Hypothalamus (tissue), 51 donors: Measurements from ENCODE around the gene FBXW4.
A peak's percentile ranks its signal among the peaks of the same experiment; 100 is the strongest.
"Not testable (repeated sequence)": the region's sequence is repeated elsewhere in the genome, so short reads cannot be mapped to it uniquely, and the experiment has no call there.

Experiments used
- DNase-seq, 51 donors: peaks; one replicate each; lab custom pipeline; 2025; lab: John Stamatoyannopoulos, UW

The FBXW4 gene

GRCh38 chr10:101658975-101659374 is 36.0 kb downstream of the FBXW4 start:
- DNase-seq = no peak

GRCh38 chr10:101656890-101657289 is 38.1 kb downstream of the FBXW4 start:
- no peak for DNase-seq

- DNase-seq = no peak
Measured at GRCh38 chr10:101655570-101655969, 39.4 kb downstream of the FBXW4 start.

- DNase-seq = no peak
Measured at GRCh38 chr10:101653536-101653935, 41.4 kb downstream of the FBXW4 start.

GRCh38 chr10:101651336-101651735 is 43.6 kb downstream of the FBXW4 start:
- DNase-seq = no peak

- DNase-seq = no peak
Measured at GRCh38 chr10:101650863-101651262, 44.1 kb downstream of the FBXW4 start.

GRCh38 chr10:101649525-101650085 is 45.4 kb downstream of the FBXW4 start:
- DNase-seq = peak in 22 of 51 donors; percentile 2 to 56 (median 26)

GRCh38 chr10:101647255-101647654 is 47.7 kb downstream of the FBXW4 start:
- DNase-seq = no peak

- DNase-seq = peak in 43 of 51 donors; percentile 6 to 86 (median 59)
Measured at GRCh38 chr10:101646364-101646763, 48.6 kb downstream of the FBXW4 start.

- no peak for DNase-seq
Measured at GRCh38 chr10:101645659-101646058, 49.3 kb downstream of the FBXW4 start.

GRCh38 chr10:101644002-101644401 is 51.0 kb downstream of the FBXW4 start:
- peak in 26 of 51 donors; percentile 3 to 55 (median 36) for DNase-seq

GRCh38 chr10:101643546-101643945 is 51.4 kb downstream of the FBXW4 start:
- DNase-seq = no peak

- DNase-seq = no peak
Measured at GRCh38 chr10:101639141-101639900, 55.6 kb downstream of the FBXW4 start.

- not testable (repeated sequence) for DNase-seq
Measured at GRCh38 chr10:101633510-101633909, 61.5 kb downstream of the FBXW4 start.

GRCh38 chr10:101631821-101632475 is 63.0 kb downstream of the FBXW4 start:
- no peak for DNase-seq

GRCh38 chr10:101630633-101630920 is 64.4 kb downstream of the FBXW4 start:
- DNase-seq = no peak

GRCh38 chr10:101629837-101630632 is 64.9 kb downstream of the FBXW4 start:
- DNase-seq = peak in 29 of 51 donors; percentile 10 to 76 (median 41)

GRCh38 chr10:101625821-101626412 is 69.1 kb downstream of the FBXW4 start:
- no peak for DNase-seq

- DNase-seq = no peak
Measured at GRCh38 chr10:101624526-101625102, 70.4 kb downstream of the FBXW4 start.

- DNase-seq = no peak
Measured at GRCh38 chr10:101623528-101623927, 71.4 kb downstream of the FBXW4 start.
